Ureter (tissue), 1 donor: Measurements from ENCODE around the gene URB2. TPM values are rescaled to one million over a fixed set of nuclear protein-coding genes. Genes with fewer than 3 reads are reported as not detected.
A peak's percentile ranks its signal among the peaks of the same experiment; 100 is the strongest.

ENCODE experiments used
- DNase-seq: peaks from one replicate; pipeline ENCODE4 v3.0.0-alpha.2; 2020; ENCODE audit warnings: low spot score
- total RNA-seq: library from RNA; stranded (reverse); gene quantifications from one replicate; pipeline ENCODE4 v1.2.4, GENCODE V29; 2023
- donor health status: DM: yes; HTN: yes; CAD: no.

Gene URB2
- total RNA-seq, 1 donor from 2014 or later = 15.0 TPM

DNA sequence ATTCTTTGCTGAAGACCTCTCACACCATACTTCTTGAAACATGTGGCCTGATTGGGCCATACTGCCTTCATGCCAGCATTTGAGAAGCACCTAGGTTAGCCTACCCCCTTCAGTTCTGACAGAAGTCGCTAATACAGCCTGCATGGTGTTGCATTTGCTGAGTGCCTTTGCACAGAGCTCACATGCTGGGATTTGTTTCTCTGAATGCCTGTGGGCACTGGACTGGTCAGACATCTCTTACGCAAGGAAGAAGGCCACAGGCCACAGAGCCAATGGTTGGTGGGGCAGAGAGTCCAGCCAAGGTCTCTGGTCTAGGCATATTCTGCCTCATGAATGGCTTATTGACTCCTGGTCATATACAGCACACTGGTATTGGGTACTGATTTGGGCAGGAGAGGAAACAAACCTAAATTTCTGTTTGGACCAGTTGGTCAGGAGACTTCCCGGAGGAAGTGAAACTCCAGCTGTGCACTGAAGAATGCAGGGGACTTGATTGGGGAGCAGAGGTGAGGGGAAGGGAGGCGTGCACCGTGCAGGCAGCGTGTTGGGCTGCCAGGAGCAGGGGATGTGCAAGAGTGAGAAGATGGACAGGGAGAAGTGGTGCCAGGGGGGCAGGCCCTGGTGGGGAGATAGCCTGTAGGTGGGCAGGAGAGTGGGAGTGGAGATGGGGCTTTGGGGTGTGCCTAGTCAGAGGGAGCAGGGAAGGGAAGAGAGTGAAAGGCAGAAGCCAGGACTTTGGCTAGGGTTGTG lies 18.1 kb downstream of the URB2 start:
- no peak for DNase-seq

- no peak for DNase-seq
Observed at GRCh38 chr1:229645324-229645993, 19.4 kb downstream of the URB2 start.

DNA sequence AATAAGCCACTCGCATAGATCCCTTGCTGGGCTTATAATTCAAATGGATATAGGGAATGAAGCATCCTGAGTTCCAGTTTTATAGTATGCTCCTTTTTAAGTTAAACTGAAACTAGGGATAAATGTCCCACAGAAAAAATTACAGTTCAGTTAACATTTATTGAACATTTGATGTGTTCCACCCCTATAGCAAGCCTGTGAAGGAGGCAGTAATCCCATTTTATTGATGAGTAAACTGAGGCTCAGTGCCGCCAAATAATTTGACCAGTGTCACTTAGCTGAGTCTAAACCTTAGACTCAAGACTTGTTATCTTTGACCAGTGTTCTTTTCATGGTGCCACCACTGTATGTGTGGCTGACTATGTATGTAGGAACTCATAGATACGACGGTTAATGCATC lies 22.4 kb downstream of the URB2 start:
- DNase-seq = no peak

GRCh38 chr1:229650045-229650444 lies 24.0 kb downstream of the URB2 start:
- DNase-seq = no peak

DNA sequence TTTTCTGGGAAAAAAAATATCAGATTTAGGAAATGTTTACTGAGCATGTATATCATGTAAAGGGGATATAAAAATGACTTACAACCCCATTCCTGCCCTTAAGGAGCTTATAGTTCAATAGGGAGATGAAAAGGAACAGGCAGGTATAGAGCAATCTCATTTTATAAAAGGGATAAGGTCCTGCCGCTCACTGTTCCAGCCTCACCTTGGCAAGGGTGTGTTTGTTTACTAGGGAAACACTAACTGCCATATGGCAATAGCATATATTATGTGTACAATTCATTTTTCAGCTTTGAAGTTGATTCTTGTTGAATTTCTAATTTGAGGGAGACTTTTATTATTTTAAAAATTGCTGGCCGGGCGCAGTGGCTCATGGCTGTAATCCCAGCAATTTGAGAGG lies 25.5 kb downstream of the URB2 start:
- no peak for DNase-seq

DNA sequence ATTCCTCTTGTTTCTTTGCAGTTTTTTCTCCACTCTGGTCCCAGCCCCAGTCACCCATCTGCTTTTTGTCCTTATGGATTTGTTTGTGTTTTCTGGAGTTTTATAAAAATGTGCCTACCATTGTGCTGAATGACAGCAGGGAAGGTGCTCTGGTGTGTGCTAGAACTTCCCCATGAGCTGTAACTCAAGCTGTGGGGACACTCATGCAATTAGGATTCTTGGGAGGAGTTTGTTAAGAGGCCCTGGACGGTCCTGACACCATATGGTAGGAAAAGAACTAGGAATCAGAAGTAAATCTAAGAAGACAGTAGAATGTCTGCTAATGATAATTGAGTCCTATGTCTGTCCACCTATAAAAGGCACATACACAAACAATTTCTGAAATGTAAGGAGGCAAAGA lies 27.4 kb downstream of the URB2 start:
- DNase-seq = no peak

GRCh38 chr1:229655781-229656180 lies 29.7 kb downstream of the URB2 start:
- DNase-seq = no peak

DNA sequence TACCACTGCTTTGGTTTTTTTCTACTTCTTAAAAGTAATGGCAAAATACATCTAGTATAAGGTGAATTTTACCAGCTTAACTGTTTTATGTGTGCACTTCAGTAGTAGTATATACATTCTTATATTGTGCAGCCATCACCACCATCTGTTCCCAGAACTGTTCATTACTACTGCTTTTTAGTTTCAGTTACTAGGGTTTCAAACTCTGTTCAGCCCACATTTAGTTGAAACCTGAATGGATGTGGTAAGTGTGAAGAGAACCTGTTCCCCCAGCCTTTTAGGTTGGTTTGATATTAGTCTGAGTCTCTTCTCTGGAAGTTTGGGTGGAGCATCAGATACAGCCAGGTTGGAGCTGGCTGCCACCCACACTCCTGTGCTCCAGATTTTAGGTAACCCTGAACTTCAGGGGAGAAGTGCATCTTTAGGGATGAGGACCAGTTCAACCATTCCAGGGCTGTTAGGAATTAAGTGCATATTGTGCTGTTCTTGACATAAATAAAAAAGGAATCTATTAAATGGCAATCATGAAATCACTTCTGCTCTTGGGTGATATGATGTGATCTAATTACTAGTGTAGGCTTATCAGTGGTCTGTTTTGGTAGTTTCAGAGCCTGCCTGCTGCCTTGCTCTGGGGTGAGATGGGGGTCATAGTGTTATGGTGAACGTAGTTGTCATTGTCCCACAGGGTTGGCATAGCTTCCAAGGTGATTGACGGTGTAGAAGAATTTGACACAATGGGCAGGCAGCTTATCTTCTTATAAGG lies 32.1 kb downstream of the URB2 start:
- no peak for DNase-seq

DNA sequence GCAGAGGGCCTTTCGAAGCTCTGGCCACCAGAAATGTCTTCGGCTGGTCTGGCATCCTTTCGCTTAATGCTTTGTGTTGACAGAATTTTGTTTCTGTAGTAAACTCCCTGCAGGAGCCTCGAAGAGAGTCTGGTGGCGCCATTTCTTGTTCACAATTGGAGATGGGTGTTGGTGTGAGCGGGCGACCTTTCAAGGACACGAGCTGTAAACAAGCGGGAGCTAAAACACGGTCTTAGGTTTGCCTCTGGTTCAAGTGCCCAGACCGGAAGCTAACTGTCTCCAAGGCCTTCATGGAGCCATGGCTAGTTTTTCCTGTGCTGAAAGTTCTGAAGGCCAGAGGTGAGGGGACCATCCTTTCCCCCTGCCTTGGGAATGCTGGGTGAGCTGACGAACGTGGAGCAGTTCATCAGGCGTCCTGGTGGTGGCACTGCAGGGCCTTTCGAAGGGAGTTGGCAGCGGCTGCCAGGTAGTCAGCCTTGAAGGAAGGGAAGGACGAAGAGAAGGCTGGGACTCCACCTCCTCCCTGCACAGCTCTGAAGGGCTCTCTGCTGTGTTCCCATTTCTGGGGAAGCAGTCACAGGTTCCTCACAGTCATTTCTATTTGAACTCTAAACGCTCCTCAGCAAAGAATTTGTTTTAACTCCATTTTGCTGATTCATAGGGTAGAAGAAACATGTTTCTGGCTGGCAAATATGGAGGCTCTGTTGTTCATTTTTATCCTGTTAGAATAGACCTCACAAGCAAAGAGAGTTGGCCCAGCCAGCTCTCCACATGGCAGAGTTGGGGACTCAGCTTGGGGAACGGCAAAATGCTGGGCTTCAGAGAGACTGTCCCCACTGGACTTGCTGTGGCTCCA lies 35.2 kb downstream of the URB2 start:
- DNase-seq = peak; percentile 84

GRCh38 chr1:229661897-229662296 lies 35.9 kb downstream of the URB2 start:
- no peak for DNase-seq

DNA sequence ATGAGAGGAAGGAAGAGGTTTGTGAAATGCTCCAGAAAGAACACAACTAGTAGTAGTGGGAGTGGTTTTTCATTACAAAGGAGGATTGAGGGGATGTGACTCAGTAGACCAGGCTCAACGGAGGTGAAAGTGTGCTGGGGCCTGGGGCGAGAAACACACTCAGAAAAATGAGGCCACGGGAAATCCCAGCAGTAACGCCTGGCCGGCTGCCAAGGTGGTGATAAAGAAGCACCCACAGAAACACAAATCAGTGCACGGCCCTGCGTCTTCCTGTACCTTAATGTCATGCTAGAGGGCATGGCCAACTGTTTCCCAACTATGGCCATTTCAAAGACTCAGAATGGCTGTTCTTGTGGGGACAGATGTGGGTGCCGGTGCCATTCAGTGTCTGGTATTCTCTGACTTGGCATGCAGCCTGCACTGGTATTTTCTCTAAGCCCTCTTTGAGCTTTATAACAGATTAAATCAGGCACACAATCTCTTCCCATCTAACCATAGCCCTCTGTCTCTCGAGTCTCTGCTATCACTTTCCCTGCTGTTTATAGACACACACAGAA lies 38.2 kb downstream of the URB2 start:
- DNase-seq = no peak

GRCh38 chr1:229665912-229666558 lies 40.0 kb downstream of the URB2 start:
- no peak for DNase-seq

GRCh38 chr1:229666585-229666984 lies 40.5 kb downstream of the URB2 start:
- DNase-seq = no peak

DNA sequence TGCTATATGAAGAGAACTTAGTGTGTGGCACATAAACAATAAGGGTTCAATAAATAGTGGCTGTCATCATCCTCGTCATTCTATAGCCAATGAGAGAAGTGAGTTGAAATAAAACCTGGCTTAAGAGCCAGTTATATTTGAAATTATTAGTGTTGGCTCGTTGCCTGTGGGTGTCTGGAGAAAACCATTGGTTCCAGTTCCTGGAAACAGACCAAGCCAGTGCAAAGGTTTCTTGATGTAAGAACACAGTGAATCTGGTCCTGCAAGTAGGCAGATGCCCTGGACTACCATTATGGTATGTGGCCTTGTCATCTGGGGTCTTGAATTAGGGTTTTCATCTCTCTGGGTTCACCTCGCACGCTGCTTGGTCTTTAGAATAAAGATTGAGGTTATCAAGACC lies 43.3 kb downstream of the URB2 start:
- DNase-seq = no peak

GRCh38 chr1:229671310-229671709 lies 45.3 kb downstream of the URB2 start:
- no peak for DNase-seq

DNA sequence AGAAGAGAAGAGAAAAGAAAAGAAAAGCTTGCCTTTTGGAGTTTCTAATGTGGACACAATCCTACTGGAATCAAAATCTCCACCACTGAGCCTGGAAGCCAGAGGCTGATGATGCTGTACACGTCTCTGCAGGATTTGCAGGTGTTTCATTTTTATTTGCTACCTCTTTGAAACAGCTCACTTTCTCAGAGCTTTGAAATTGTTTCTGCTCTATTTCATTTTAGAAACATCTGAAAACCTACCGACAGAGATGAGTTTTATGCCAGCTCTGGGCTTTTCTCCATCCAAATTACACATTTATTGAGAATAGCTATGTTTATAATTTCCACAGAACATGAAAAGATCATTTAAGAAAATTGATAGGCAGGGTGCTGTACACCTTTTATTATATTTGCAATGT lies 46.2 kb downstream of the URB2 start:
- no peak for DNase-seq

DNA sequence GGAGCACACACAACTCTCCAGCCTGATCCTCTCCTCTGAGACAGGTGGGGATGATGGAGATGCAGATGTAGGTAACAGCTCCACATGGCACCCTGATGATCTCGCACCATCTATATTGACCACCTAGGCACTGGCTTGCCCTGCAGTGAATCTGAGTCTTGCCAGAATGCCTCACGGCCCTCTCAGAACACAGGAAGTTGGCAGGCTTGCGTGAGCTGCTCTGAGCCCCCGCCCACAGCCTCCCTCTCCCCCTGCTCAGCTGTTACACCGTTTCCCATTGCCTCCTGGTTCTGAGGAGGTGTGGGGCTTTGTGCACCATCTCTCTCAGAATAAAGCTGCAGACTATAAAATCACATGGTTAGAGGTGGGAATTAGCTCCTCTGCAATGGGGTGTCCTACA lies 48.0 kb downstream of the URB2 start:
- no peak for DNase-seq

- no peak for DNase-seq
Observed at GRCh38 chr1:229675396-229675795, 49.3 kb downstream of the URB2 start.

GRCh38 chr1:229685149-229685548 lies 59.1 kb downstream of the URB2 start:
- DNase-seq = no peak

DNA sequence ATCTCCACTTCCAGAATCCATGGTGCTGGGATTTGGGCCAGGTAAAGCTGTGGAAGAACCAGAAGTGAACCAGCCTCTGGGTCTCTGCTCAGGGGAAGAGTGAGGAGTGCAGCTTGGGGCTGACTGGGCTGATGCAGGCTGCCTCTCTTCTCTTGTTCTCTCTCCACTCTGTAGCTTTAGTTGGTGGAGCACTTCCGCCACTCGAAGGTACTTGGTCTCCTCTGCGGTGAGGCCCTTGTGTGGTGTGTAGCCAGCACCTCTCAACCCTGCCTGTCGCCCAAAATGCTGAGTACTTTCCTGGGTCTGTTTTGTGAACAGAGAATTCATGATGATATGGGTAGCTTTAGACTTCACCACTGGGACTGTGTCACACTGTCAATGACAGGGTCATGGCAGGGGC lies 63.2 kb downstream of the URB2 start:
- no peak for DNase-seq

DNA sequence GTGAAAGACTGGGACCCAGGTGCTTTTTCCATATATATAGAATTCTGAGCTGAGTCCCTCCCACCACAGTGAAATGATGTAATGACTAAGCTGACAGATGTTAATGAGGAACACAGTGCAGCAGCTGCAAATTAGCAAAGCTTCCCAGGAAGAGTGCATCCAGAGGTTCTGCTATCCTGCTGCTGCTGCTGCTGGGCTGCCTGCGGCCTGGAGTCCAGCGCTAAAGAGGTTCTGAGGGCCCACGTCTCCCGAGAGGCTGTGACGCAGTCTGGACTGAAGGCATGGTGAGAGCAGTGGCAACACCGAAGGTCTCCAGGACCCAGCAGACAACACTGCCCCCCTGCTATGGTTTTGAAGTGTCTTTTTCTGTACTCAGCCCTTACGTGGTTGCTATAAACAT lies 63.9 kb downstream of the URB2 start:
- DNase-seq = no peak
